ENCODE data around the gene PLXNA4. TPM values are rescaled to one million over a fixed set of nuclear protein-coding genes. Genes with fewer than 3 reads are reported as not detected.
A peak's percentile ranks its signal among the peaks of the same experiment; 100 is the strongest.

The PLXNA4 gene
- total and polyA plus RNA-seq, 8 donors = 0.15 to 12.8 (median 1.6) TPM

- WGBS, 5 donors = 83 to 97% (median 96%) methylated on average over 3 of the region's 3 CpGs
- TF ChIP-seq POLR2A (IDR thresholded peaks at IDR 0.05) = no peak
- no peak overlapping the region for H3K27ac ChIP-seq
- H3K4me1 ChIP-seq = no peaks in the 10 kb centered on the region
- H3K9me3 ChIP-seq = no peaks in the 10 kb centered on the region
- intact Hi-C loops (cut with DNase I; ENCODE audit: low total_unique reads) = no loop called here
- no peak overlapping the region for H3K4me3 ChIP-seq
- DNase-seq = no peak
- H3K27me3 ChIP-seq = no peaks in the 10 kb centered on the region
- no peaks in the 10 kb centered on the region for H3K36me3 ChIP-seq
Measured at GRCh38 chr7:132142006-132142405, 434.3 kb downstream of the PLXNA4 start.

- Histone ChIP-seq H3K9me3 (no peaks in the 10 kb centered on the region), H3K4me3 (no peak overlapping the region), H3K27ac (no peak overlapping the region), H3K27me3 (no peaks in the 10 kb centered on the region), H3K36me3 (no peaks in the 10 kb centered on the region), H3K4me1 (no peaks in the 10 kb centered on the region)
- no peak for TF ChIP-seq CTCF (IDR thresholded peaks at IDR 0.05)
- no peak for TF ChIP-seq EP300 (IDR thresholded peaks at IDR 0.05)
- no peak for TF ChIP-seq POLR2AphosphoS5 (IDR thresholded peaks at IDR 0.05)
- no peak for TF ChIP-seq POLR2A (IDR thresholded peaks at IDR 0.05)
- WGBS, 5 donors = 41 to 56% (median 52%) methylated on average over 3 of the region's 3 CpGs
- DNase-seq = peak in 1 of 2 donors; percentile 30
- intact Hi-C loops (cut with DNase I; ENCODE audit: low total_unique reads) = no loop called here
Measured at GRCh38 chr7:132141109-132141508, 435.2 kb downstream of the PLXNA4 start.

GRCh38 chr7:132140341-132140740 is 435.9 kb downstream of the PLXNA4 start:
- H3K4me3 ChIP-seq = no peak overlapping the region
- no peaks in the 10 kb centered on the region for H3K9me3 ChIP-seq
- no peak for DNase-seq
- H3K27me3 ChIP-seq = no peaks in the 10 kb centered on the region
- H3K27ac ChIP-seq = no peak overlapping the region
- intact Hi-C loops (cut with DNase I; ENCODE audit: low total_unique reads) = no loop called here
- no peaks in the 10 kb centered on the region for H3K36me3 ChIP-seq
- no peaks in the 10 kb centered on the region for H3K4me1 ChIP-seq
- 72 to 86% (median 85%) methylated on average over 2 to 5 of the region's 5 CpGs for WGBS, 5 donors
- no peak for TF ChIP-seq EP300 (IDR thresholded peaks at IDR 0.05)
- no peak for TF ChIP-seq POLR2A (IDR thresholded peaks at IDR 0.05)
- no peak for TF ChIP-seq CTCF (IDR thresholded peaks at IDR 0.05)
- no peak for TF ChIP-seq POLR2AphosphoS5 (IDR thresholded peaks at IDR 0.05)

- 85 to 95% (median 94%) methylated on average over 2 of the region's 2 CpGs for WGBS, 5 donors
- intact Hi-C loops (cut with DNase I; ENCODE audit: low total_unique reads) = no loop called here
- no peaks in the 10 kb centered on the region for H3K4me1 ChIP-seq
- no peak for DNase-seq
- no peak overlapping the region for H3K27ac ChIP-seq
- H3K9me3 ChIP-seq = no peaks in the 10 kb centered on the region
- no peak for TF ChIP-seq CTCF (IDR thresholded peaks at IDR 0.05)
- TF ChIP-seq POLR2A (IDR thresholded peaks at IDR 0.05) = no peak
- no peak for TF ChIP-seq EP300 (IDR thresholded peaks at IDR 0.05)
- TF ChIP-seq POLR2AphosphoS5 (IDR thresholded peaks at IDR 0.05) = no peak
- H3K4me3 ChIP-seq = no peak overlapping the region
- H3K36me3 ChIP-seq = no peaks in the 10 kb centered on the region
- no peaks in the 10 kb centered on the region for H3K27me3 ChIP-seq
Measured at GRCh38 chr7:132138817-132139216, 437.5 kb downstream of the PLXNA4 start.

GRCh38 chr7:132137681-132138080 is 438.6 kb downstream of the PLXNA4 start:
- TF ChIP-seq EP300 (IDR thresholded peaks at IDR 0.05) = no peak
- no peak for TF ChIP-seq POLR2A (IDR thresholded peaks at IDR 0.05)
- no peak for TF ChIP-seq POLR2AphosphoS5 (IDR thresholded peaks at IDR 0.05)
- no peak for TF ChIP-seq CTCF (IDR thresholded peaks at IDR 0.05)
- DNase-seq = no peak
- no peaks in the 10 kb centered on the region for H3K9me3 ChIP-seq
- H3K27me3 ChIP-seq = no peaks in the 10 kb centered on the region
- no peak overlapping the region for H3K4me3 ChIP-seq
- no peak overlapping the region for H3K27ac ChIP-seq
- no peaks in the 10 kb centered on the region for H3K4me1 ChIP-seq
- H3K36me3 ChIP-seq = peaks cover 0 to 4% (median 0%) of the 10 kb centered on the region in 4 donors
- intact Hi-C loops (cut with DNase I; ENCODE audit: low total_unique reads) = no loop called here
- 87 to 94% (median 93%) methylated on average over 5 of the region's 5 CpGs for WGBS, 5 donors

All from stomach (tissue), 9 donors.